OCI-LY1 (cell line): Measurements from ENCODE around the gene GPBAR1.

Source experiments
- EZH2 ChIP-seq: fragments of 200-600 bp; sonication (generic), shearing (Covaris generic); IDR thresholded peaks from 2 replicates; pipeline ENCODE4 v1.8.0; 2017; ENCODE audit warnings: borderline replicate concordance, mixed run types, mild to moderate bottlenecking, antibody characterized with exemption, low read length, moderate library complexity, mixed read lengths
- TF ChIP-seq, protein P1 (sequence below): fragments of 200-600 bp; sonication (generic), shearing (Covaris generic); IDR thresholded peaks from 2 replicates; pipeline ENCODE4 v1.5.1; 2017; ENCODE audit warnings: mild to moderate bottlenecking, antibody characterized with exemption, low read length, moderate library complexity, mixed read lengths

GRCh38 chr2:218277921-218278320 lies 17.1 kb downstream of the GPBAR1 start:
- TF ChIP-seq, protein P1, sequence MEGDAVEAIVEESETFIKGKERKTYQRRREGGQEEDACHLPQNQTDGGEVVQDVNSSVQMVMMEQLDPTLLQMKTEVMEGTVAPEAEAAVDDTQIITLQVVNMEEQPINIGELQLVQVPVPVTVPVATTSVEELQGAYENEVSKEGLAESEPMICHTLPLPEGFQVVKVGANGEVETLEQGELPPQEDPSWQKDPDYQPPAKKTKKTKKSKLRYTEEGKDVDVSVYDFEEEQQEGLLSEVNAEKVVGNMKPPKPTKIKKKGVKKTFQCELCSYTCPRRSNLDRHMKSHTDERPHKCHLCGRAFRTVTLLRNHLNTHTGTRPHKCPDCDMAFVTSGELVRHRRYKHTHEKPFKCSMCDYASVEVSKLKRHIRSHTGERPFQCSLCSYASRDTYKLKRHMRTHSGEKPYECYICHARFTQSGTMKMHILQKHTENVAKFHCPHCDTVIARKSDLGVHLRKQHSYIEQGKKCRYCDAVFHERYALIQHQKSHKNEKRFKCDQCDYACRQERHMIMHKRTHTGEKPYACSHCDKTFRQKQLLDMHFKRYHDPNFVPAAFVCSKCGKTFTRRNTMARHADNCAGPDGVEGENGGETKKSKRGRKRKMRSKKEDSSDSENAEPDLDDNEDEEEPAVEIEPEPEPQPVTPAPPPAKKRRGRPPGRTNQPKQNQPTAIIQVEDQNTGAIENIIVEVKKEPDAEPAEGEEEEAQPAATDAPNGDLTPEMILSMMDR, result no peak
- TF ChIP-seq EZH2, result no peak
